Measurements from ENCODE around the gene ARL8A.

- TF ChIP-seq POLR2AphosphoS5 (IDR thresholded peaks at IDR 0.05) (no peak), CTCF (IDR thresholded peaks at IDR 0.05) (no peak), EP300 (IDR thresholded peaks at IDR 0.05) (no peak), POLR2A (IDR thresholded peaks at IDR 0.05) (no peak)
Observed at GRCh38 chr1:202140833-202141232, 3.7 kb downstream of the ARL8A start.

Measured in upper lobe of left lung (tissue), 4 donors.